DOHH2 (cell line): ENCODE data around the gene CLSTN1.

Source experiments
- EZH2phosphoT487 ChIP-seq: fragments of 200-600 bp; sonication (generic); IDR thresholded peaks from 2 replicates; pipeline ENCODE4 v1.6.1; 2017; ENCODE audit warnings: borderline replicate concordance, mild to moderate bottlenecking, antibody characterized with exemption, low read length, moderate library complexity, mixed read lengths
- TF ChIP-seq, protein P1 (sequence below): fragments of 200-600 bp; sonication (generic); IDR thresholded peaks from one replicate; pipeline ENCODE4 v1.5.1; 2014; ENCODE audit warnings: antibody characterized with exemption, mild to moderate bottlenecking, low read depth, low read length; ENCODE audit not compliant: poor library complexity, severe bottlenecking

DNA sequence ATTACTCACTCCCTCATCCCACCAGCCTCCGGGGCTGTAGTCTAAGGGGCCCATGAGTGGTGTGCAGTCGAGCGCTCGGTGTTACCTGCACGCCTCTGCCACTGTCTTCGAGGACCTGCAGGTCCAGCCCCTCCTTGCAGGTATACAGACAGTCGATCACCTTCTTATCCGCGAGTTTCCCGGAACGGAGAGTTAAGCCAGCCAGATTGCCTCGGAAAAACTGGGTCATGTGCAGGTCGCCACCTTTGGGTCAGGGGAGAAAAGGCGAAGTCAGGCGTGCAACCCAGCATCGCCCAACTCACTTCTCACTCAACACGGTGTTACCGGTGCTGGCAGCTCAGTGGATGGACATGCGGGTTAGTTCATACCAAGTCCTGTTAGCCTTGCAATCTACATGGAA is 88.0 kb downstream of the CLSTN1 start:
- TF ChIP-seq, protein P1, sequence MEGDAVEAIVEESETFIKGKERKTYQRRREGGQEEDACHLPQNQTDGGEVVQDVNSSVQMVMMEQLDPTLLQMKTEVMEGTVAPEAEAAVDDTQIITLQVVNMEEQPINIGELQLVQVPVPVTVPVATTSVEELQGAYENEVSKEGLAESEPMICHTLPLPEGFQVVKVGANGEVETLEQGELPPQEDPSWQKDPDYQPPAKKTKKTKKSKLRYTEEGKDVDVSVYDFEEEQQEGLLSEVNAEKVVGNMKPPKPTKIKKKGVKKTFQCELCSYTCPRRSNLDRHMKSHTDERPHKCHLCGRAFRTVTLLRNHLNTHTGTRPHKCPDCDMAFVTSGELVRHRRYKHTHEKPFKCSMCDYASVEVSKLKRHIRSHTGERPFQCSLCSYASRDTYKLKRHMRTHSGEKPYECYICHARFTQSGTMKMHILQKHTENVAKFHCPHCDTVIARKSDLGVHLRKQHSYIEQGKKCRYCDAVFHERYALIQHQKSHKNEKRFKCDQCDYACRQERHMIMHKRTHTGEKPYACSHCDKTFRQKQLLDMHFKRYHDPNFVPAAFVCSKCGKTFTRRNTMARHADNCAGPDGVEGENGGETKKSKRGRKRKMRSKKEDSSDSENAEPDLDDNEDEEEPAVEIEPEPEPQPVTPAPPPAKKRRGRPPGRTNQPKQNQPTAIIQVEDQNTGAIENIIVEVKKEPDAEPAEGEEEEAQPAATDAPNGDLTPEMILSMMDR: no peak
- TF ChIP-seq EZH2phosphoT487: no peak
